ENCODE measurements around the gene RBM47.

RBM47 gene

GRCh38 chr4:40461879-40462278 is 167.8 kb downstream of the RBM47 start:
- TF ChIP-seq CTCF (IDR thresholded peaks at IDR 0.05; ENCODE audit: low read depth, low read length, missing control alignments), result no peak
- no peak overlapping the region for H3K4me3 ChIP-seq (ENCODE audit: low read depth, low read length)
- in situ Hi-C loops (cut with HindIII; ENCODE audit: low sequenced_read_pairs), result no loop called here
- DNase-seq (ENCODE audit: low read depth), result no peak

GRCh38 chr4:40461062-40461461 is 168.6 kb downstream of the RBM47 start:
- H3K4me3 ChIP-seq (ENCODE audit: low read depth, low read length), result no peak overlapping the region
- no peak for TF ChIP-seq CTCF (IDR thresholded peaks at IDR 0.05; ENCODE audit: low read depth, low read length, missing control alignments)
- no peak for DNase-seq (ENCODE audit: low read depth)
- in situ Hi-C loops (cut with HindIII; ENCODE audit: low sequenced_read_pairs), result no loop called here

GRCh38 chr4:40458683-40459082 is 171.0 kb downstream of the RBM47 start:
- in situ Hi-C loops (cut with HindIII; ENCODE audit: low sequenced_read_pairs), result no loop called here
- H3K4me3 ChIP-seq (ENCODE audit: low read depth, low read length), result no peak overlapping the region
- no peak for TF ChIP-seq CTCF (IDR thresholded peaks at IDR 0.05; ENCODE audit: low read depth, low read length, missing control alignments)
- DNase-seq (ENCODE audit: low read depth), result no peak

GRCh38 chr4:40458109-40458508 is 171.6 kb downstream of the RBM47 start:
- TF ChIP-seq CTCF (IDR thresholded peaks at IDR 0.05; ENCODE audit: low read depth, low read length, missing control alignments), result no peak
- no peak overlapping the region for H3K4me3 ChIP-seq (ENCODE audit: low read depth, low read length)
- in situ Hi-C loops (cut with HindIII; ENCODE audit: low sequenced_read_pairs), result no loop called here
- no peak for DNase-seq (ENCODE audit: low read depth)

GRCh38 chr4:40455340-40455902 is 174.2 kb downstream of the RBM47 start:
- no peak for TF ChIP-seq CTCF (IDR thresholded peaks at IDR 0.05; ENCODE audit: low read depth, low read length, missing control alignments)

GRCh38 chr4:40454816-40455215 is 174.8 kb downstream of the RBM47 start:
- in situ Hi-C loops (cut with HindIII; ENCODE audit: low sequenced_read_pairs), result no loop called here
- DNase-seq (ENCODE audit: low read depth), result no peak
- no peak overlapping the region for H3K4me3 ChIP-seq (ENCODE audit: low read depth, low read length)
- no peak for TF ChIP-seq CTCF (IDR thresholded peaks at IDR 0.05; ENCODE audit: low read depth, low read length, missing control alignments)

More at GRCh38 chr4:40455340-40455902, 174.2 kb downstream of the RBM47 start:
- no peak for DNase-seq (ENCODE audit: low read depth)
- no peak overlapping the region for H3K4me3 ChIP-seq (ENCODE audit: low read depth, low read length)
- in situ Hi-C loops (cut with HindIII; ENCODE audit: low sequenced_read_pairs), result no loop called here

Measured in astrocyte of the cerebellum (primary cell).